GM19240 (cell line): ENCODE measurements around the gene CPNE1.
"Not testable (repeated sequence)": the region's sequence is repeated elsewhere in the genome, so short reads cannot be mapped to it uniquely, and the experiment has no call there.

Experiments
- DNase-seq: peaks from one replicate; pipeline ENCODE4 v3.0.0; 2011; ENCODE audit warnings: low spot score; ENCODE audit not compliant: insufficient read length

CPNE1 gene

DNA sequence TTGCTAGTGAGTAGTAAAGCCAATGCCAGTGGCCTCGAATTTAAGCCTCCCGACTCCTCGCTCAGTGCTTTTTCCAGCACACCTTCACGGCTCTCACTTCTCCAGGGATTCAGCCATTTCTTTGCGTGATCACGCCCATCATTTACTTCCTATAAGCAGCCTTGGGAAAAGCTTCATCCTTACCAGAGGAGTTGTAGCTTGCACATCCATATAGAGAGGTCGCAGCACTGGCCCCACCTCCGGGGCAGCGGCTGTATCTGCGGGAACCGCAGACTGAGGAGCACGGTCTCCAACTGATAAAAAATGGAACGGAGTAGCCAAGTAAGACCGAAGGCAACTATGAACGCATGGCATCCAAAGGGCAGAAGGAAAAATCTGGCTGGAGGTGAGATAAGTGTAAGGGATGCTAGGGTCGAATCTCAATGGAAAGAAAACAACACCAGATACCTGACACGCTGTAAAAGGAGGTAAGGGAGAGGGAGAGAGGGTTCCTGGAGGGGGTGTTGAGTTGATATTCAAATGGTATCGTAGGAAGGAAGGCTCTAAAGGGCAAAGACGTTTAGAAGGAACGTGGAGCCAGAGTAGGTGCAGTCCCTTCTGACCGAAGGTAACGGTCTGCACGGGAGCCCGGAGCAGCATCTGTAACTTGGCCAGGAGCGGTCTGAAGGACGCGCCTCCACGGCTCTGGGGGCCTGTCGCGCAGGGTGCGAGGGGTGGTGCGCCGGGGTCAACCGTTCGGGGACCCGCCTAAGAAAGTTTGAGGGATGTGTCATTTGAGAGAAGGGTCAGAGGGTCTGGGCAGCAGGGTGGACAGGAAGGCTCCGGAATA is 33.8 kb upstream of the CPNE1 start:
- DNase-seq = no peak

DNA sequence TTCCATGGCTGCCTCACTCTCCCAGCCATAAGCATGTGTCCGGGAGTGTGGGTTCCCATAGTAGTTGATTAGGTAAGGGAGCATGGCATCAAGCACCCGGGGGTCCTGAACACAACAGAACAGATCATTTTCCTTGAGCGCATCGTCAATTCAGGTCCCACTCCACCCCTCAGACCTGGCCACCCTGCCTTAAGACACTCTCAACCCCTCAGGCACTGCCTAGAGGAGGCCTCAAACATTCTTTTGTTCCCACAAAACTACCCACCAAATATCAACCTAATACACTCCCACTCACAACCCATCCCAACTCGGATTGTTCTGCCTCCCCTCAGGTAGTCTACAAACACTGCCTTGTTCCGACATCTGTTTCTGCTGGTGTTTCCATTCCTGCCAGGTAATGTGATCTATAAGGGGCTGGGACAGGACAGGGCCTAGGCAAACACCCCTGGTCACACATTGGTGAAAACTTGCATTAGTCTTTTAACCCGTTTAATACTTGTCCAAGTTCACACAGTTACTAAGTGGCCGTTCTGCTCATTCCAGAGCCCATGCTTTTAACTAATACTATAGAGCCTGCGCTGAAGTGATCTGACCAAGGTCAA is 33.1 kb upstream of the CPNE1 start:
- no peak for DNase-seq

DNA sequence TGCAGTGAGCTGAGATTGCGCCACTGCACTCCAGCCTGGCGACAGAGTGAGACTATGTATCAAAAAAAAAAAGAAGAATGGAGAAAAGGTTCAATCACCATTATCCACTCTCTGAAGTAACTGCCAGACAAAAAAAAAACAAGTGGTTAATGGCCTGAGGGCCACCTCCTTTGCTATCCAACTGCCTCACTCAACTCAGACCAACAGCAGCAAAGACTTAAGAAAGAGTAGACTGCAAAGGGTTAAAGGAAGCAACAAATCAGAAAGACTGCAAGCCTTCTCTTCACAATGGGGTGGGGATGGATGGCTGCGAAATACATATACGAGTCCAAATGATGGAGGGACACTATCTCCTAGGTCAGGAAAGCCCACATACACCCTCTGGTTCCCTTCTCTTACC is 31.3 kb upstream of the CPNE1 start:
- DNase-seq = no peak

DNA sequence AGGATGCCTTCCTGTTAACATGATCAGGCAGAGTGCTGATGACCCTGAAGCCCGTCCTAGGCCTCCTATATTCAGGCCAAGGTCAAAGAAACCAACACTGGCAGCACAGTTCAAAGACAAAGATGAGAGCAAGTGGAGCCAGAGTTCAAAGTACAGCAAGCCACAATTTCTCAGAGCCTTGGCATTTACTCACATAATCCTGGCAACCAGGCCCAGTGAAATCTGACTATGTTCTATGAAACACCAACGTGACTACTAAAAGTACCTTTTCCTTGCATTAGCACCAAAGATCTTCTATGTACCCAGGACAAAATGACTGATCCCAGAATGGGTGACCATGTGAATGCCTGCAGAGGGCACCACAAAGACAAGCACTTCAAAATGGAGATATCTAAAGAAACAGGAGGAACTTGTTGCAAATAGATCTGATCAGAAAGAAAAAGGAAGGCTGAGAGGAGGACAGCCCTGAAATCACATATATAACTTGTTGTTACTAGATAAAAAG is 30.6 kb upstream of the CPNE1 start:
- no peak for DNase-seq

DNA sequence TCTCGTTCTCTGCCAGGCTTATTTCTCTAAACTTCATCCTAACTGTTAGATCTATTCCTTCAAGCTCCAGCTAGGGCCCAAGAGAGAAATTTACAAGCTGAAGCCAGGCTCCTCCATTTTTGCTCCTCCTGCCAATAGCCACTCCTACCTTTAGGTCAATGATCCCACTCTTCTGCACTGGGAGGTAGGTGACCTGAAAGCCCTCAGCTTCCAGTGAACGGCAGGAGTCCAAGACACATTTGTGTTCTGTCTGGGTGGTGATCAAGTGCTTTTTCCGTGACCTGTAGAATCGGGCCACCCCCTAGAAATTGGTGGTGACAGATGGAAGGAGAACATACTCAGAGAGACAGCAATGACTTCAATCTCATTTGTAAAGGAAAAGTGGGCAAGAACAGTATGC is 25.6 kb upstream of the CPNE1 start:
- DNase-seq = no peak

DNA sequence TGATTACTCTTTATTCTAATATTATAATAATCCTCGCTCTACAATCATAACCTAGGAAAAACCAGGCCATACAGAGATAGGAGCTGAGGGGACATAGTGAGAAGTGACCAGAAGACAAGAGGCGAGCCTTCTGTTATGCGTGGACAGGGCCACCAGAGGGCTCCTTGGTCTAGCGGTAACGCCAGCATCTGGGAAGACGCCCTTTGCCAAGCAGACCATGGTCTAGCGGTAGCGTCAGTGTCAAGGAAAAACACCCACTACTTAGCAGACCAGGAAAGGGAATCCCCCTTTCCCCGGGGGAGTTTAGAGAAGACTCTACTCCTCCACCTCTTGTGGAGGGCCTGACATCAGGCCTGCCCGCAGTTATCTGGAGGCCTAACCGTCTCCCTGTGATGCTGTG is 22.2 kb upstream of the CPNE1 start:
- not testable (repeated sequence) for DNase-seq

DNA sequence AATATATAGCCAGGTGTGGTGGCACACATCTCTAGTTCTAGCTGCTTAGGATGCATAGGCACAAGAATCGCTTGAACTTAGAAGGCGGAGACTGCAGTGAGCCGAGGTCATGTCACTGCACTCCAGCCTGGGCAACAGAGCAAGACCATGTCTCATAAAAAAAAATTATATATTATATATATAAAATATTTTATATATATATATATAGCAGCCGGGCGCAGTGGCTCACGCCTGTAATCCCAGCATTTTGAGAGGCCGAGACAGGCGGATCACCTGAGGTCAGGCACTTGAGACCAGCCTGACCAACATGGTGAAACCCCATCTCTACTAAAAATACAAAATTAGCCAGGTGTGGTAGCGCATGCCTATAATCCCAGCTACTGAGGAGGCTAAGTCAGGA is 20.7 kb upstream of the CPNE1 start:
- not testable (repeated sequence) for DNase-seq

DNA sequence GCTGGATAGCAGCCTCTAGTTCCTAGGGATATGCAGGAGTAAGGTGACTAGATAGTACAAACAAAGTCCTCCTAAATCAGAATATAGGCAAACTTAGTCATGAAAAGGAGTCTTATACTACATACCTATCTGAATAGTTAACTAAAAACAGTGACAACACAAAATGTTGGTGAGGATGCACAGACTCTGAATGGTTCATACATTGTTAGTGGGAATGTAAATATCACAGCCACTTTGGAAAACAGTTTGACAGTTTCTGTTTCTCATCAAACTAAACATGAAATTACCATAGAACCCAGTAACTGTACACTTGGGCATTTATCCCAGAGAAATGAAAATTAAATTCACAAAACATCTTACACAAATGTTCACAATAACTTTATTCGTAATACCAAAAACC is 17.3 kb upstream of the CPNE1 start:
- DNase-seq = no peak

DNA sequence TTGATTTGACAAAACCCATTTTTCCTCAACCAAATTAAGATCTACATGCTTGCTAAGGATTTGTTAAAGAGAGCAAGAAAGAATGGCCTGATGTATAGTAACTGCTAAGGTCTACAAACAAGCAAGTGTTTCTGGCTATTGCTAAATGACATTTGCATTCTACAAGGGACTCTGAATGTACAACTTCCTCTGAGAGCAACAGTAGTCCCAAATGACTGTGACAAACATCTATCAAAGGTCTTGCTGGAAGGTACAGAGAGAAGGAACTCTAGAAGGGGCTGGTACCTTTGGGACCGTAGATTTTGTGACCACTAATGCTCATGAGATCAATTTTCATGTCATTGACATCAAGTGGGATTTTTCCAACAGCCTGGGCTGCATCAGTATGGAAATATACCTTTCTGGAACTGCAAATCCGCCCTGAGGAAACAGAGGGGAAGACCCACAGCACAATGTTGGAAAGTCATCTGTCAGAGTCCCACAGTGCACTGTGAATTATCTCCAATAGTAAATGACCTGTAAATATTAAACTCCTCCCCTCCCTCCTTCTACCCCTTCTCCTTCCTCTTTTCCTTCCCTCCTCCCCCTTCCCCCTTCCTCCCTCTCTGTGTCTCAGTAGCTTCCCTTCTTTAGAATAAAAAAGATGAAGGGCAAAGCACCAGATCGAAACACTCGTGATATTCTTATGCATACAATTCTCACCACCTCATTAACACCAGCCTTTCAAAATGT is 15.9 kb upstream of the CPNE1 start:
- no peak for DNase-seq

DNA sequence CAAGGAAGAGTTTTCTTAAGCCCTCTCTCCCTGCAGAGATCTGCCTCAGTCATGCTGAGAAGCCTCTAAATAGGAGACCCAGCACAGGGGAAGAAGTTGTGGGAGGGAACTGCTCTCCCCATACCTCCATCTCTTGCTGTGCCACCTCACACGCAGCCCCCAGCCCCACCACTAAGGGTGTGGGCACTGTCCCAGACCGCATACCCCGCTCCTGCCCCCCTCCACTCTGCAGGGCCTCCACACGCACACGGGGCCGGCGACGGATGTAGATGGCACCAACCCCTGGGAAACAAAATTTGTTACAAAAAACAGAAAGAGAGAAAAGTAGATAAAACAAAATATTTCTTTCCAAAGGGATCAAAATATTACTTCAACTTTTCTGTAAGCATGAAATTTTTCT is 10.2 kb upstream of the CPNE1 start:
- DNase-seq = no peak

DNA sequence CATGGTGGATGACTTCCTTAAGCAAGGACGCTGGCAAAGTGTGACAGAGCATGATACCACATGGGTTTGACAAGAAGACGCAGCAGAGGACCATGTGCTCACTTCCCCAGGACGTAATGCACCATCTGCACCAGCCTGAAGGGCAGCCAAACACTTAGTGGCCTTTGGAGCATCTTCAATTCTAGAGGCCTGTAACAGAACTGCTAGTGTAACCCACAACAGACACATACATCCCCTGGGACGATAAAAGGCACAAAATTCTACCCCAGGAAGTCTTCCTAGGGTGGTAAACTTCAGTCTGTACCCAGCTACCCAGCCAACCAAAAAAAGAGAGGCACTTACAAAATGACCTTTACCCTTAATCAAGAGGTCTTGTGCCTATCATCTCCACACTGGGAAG is 9.2 kb upstream of the CPNE1 start:
- DNase-seq = no peak

DNA sequence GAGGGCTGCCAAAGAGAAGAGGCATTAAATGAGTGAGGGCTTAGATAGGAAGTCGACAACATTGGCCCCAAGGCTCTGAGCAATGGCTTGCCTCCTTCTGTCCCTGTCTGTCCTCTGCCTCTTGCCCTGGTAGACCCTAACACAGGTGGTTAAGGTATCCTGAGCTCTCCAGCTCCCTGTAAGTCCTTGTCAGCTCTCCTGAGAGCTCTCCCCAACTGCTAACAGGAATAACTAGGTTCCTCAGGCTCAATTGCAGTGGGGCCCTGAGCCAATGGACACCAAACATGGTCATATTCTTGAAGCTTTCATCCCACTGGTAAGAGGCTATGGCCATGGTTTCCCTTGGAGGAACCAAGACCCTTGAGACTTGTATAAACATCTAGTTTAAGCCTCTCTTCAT is 5.0 kb upstream of the CPNE1 start:
- no peak for DNase-seq

DNA sequence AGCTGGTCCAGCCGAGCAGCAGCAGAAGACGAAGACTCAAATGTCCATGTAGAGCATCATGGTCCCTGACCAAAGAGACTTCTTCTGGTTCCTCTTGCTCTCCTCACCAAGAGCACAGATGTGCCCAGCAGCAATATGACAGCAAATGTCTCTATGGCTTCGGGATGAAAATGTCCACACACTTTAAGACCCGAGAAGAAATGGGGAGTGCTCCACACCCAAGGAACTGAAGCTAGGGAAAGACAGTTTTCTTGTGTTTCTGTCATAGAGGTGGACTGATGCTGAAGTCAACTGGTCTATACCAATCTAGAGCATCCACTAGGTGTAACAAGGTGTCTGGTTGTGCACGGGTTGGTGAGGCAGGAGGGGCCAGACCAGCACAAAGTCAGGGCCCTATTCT is 4.5 kb upstream of the CPNE1 start:
- no peak for DNase-seq

DNA sequence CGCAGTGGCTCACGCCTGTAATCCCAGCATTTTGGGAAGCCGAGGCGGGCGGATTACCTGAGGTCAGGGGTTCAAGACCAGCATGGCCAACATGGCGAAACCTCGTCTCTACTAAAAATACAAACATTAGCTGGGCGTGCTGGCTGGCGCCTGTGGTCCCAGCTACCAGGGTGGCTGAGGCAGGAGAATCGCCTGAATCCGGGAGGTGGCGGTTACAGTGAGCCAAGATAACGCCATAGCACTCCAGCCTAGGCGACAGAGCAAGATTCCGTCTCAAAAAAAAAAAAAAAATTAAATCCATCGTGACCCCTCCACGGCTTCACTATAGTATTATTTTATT is 1.2 kb upstream of the CPNE1 start:
- DNase-seq = no peak

DNA sequence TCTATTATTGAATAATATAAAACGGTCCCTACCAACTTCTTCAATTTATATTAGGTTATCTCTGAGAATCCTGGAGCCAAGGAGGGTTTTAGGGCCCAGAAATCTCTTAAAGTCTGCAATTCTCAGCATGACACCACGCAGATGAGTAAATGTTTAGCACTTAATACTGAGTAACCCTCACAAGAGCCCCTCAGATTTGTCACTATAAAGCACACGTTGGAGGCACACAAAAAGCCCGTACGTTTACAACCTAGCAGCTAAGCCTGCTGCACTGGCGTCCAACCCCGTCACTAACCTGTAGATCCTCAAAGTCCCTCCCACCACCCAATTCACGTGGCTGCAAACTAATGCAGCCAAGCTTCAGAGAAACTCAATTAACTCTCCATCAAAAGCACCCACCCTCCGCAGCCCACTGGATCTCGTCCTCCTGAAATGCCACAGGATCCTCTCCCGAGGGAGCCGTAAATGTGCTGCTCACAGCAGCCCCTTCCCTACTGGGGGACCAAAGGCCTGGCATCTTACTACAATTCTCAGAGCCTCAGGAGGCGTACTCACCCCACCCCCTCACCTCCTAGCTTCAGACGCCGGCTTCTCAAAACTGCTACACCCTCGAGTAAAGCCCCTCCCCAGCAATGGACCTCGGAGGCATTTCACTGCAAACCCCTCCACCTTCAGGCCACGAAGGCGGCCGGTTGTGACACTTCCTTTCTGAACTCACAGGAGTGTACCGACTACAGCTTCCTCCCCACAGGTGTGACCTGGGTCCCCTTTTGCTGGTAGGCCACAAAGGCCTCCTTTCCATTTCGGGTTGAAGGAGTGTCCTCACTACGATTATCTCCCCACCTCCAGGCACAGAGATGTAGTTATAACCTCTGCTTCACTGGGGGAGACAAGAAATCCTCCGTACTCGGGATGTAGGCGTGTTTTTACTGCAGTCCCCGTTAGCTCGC is 909 bp downstream of the CPNE1 start:
- DNase-seq = peak; percentile 20

DNA sequence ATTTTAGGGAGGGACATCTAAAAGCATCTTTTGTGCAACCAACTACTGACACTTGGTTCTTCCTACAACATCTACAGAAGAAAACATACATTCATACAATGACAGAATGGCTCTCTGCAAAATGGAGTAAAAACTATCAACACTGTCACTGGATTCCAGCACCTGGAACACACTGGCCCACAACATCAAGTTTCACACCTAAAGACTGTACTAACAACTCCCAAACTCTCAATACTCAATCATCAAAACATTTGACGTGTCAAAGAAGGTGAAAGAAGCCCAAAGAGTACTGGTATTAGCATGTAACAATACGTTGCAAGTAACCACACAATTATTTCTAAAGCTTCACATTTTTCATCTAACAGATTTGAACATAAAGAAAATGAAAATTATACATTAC is 2.1 kb downstream of the CPNE1 start:
- no peak for DNase-seq

DNA sequence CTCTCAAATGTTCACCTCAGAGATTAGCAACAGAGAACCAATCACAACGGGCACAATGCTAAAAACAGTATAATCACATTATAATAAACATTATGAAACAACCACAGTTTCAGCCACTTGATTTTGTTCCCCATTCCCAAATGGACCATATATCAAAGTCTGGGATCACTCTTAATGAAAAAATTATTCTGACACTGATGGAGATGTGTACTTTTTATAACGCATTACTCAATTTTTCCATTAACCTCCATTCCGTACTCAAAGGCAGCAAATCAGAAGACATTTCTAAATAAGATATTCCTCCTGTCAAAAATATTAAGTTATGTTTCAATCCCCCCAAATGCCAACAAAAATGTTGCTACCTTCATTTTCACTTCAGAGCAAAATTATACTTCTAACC is 2.8 kb downstream of the CPNE1 start:
- no peak for DNase-seq

DNA sequence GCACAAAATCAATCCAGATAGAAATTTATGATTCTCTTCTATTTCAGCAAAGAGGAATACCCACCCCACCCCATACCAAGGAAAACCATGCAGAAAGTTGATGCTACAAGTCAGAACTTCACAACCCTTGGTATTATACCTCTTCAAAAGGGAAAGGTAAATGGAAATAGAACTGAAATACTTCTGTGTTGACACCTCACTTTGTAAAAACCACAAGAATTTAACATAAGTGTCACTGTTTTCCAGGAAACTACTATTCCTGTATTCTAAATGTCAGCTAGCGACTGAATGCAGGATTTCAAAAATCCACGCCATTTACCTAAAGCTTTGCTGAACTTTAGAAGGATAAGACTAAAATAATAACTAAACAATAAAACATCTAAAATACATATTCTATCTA is 3.6 kb downstream of the CPNE1 start:
- DNase-seq = no peak

DNA sequence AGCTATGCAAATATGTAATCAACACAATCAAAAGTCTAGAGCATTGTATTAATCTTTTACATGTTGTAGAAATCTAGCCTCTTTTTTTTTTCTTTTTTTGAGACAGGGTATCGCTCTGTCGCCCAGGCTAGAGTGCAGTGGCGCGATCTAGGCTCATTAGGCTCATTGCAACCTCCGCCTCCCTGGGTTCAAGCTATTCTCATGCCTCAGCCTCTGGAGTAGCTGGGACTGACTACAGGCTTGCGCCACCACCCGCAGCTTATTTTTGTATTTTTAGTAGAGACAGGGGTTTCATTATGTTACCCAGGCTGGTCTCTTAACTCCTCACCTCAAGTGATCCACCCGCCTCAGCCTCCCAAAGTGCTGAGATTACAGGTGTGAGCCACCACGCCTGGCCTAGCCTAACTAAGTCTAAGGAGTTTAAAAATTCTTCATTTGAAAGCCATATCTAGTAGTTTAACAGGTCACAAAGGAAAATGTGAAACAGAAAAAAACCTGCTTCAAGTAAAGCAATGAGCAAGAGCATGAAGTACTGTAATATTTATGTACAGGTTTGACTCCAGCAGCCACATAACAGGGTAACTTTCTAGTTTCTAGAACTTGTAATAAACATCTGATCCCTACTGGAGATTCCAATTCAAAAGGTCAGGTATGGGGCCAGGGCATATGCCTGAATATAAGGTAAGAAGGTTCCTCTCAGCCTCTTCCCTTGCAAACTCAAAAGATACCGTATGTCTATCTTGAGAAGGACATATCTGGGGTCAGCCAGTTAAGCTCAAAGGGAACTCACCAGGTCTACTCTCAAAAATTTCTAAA is 4.4 kb downstream of the CPNE1 start:
- no peak for DNase-seq

DNA sequence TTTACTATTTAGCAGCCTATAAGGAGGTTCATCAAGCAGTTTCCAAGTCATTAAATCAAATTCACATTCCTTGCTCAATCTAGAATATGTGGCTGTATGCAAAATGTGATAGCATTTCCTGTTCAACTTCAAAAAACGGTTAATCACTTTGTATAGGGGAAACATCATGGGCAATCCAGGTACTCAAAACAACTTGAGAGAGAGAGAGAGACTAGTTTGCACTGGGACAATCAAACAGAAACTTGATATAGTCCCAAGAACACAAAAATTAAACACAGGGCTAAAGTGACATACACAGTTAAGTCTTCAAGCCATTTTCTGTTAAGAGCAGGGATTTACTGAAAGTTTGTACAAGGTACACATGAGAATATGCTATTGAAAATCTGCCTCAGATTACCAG is 7.4 kb downstream of the CPNE1 start:
- DNase-seq = no peak

DNA sequence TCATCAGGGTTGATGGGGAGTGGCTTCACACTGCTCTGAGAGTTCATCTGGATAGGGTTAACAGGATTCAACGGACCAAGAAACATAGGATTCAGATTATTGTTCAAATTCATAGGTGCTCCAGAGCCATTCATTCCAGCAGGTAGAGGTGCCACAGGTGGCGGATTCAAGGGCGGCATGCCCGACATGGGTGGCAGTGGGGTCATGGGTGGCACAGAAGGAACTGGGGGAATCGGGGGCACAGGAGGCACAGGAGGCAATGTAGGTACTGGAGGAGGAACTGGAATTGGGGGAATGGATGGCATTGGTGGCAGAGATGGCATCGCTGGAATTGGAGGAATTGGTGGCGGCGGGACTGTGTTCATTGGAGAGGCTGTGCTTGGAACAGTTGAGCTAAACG is 10.3 kb downstream of the CPNE1 start:
- DNase-seq = no peak
